ENCODE results near the gene NAV2.

DNA sequence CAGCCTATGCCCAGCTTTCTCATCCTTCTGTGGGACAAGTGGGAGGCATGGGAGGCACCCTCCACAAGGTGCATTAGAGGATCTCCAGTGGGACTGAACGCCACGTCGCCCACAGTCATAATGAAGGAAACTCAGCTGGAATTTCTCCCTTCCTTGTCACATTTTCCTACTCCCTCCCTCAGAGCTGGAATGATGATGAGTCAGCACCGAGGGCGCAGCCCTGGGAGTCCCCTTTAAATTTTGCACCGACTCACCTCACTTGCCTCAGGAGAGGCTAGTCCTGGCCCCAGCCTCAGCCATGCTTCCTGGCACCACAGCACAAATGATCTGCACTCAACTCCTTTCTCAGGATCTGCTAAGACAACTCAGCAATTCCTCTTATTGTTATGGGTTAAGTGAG is 413.3 kb downstream of the NAV2 start:
- TF ChIP-seq, protein P1, sequence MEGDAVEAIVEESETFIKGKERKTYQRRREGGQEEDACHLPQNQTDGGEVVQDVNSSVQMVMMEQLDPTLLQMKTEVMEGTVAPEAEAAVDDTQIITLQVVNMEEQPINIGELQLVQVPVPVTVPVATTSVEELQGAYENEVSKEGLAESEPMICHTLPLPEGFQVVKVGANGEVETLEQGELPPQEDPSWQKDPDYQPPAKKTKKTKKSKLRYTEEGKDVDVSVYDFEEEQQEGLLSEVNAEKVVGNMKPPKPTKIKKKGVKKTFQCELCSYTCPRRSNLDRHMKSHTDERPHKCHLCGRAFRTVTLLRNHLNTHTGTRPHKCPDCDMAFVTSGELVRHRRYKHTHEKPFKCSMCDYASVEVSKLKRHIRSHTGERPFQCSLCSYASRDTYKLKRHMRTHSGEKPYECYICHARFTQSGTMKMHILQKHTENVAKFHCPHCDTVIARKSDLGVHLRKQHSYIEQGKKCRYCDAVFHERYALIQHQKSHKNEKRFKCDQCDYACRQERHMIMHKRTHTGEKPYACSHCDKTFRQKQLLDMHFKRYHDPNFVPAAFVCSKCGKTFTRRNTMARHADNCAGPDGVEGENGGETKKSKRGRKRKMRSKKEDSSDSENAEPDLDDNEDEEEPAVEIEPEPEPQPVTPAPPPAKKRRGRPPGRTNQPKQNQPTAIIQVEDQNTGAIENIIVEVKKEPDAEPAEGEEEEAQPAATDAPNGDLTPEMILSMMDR (conservative IDR thresholded peaks at IDR 0.05 in 1 of 2, IDR thresholded peaks at IDR 0.05 in 1 of 2; ENCODE audit: extremely low read depth in 1 of 2, insufficient read depth in 1 of 2, low read depth in 1 of 2, low read length in 2 of 2): no peak
- no peak for TF ChIP-seq EZH2 (IDR thresholded peaks at IDR 0.05; ENCODE audit: borderline replicate concordance, low read length)
